Lung (tissue), 12 donors: ENCODE results near the gene ETFA. TPM values are rescaled to one million over a fixed set of nuclear protein-coding genes. Genes with fewer than 3 reads are reported as not detected.

Experiments
- ATAC-seq: fragments of 200-7000 bp; cut with Tn5 transposase; one replicate; pipeline ENCODE4 v1.9.1; 2020; ENCODE audit warnings: moderate number of reproducible peaks; ENCODE audit not compliant: insufficient read depth, low FRiP score
- DNase-seq, 3 donors: peaks; one replicate each; pipeline ENCODE4 v3.0.0-alpha.2; 2013 to 2017
- H3K27ac ChIP-seq, 2 donors: one replicate each; pipeline ENCODE4 v1.5.1; 2013; ENCODE audit warnings: mild to moderate bottlenecking in 2 of 2, moderate library complexity in 2 of 2, control low read depth in 1 of 2, inconsistent platforms in 1 of 2, low read depth in 1 of 2, low read length in 1 of 2
- H3K27me3 ChIP-seq, 3 donors: one replicate each; pipeline ENCODE4 v1.5.1; 2013; ENCODE audit warnings: low read length in 2 of 3; ENCODE audit not compliant: control insufficient read depth in 3 of 3, insufficient read depth in 3 of 3
- H3K36me3 ChIP-seq, 4 donors: one replicate each; pipeline ENCODE4 v1.5.1; 2013; ENCODE audit warnings: low read length in 4 of 4, mild to moderate bottlenecking in 1 of 4, moderate library complexity in 1 of 4; ENCODE audit not compliant: control insufficient read depth in 4 of 4, insufficient read depth in 4 of 4
- H3K4me1 ChIP-seq, 5 donors: one replicate each; pipeline ENCODE4 v1.5.1; 2013; ENCODE audit warnings: low read length in 5 of 5, mild to moderate bottlenecking in 2 of 5, moderate library complexity in 1 of 5; ENCODE audit not compliant: control insufficient read depth in 5 of 5, insufficient read depth in 5 of 5
- H3K4me3 ChIP-seq: one replicate; pipeline ENCODE4 v1.5.1; 2013; ENCODE audit warnings: mild to moderate bottlenecking, control low read depth, moderate library complexity
- H3K9ac ChIP-seq, 2 donors: one replicate each; pipeline ENCODE4 v1.5.1; 2013; ENCODE audit warnings: low read length in 2 of 2, control low read depth in 1 of 2; ENCODE audit not compliant: insufficient read depth in 1 of 2
- H3K9me3 ChIP-seq, 4 donors: one replicate each; pipeline ENCODE4 v1.5.1; 2013; ENCODE audit warnings: low read length in 3 of 4, mild to moderate bottlenecking in 1 of 4, moderate library complexity in 1 of 4; ENCODE audit not compliant: control insufficient read depth in 4 of 4, insufficient read depth in 3 of 4
- CTCF ChIP-seq: IDR thresholded peaks from 2 replicates; pipeline ENCODE4 v1.5.1; 2012; ENCODE audit warnings: mild to moderate bottlenecking; ENCODE audit errors: control extremely low read depth, extremely low read depth
- WGBS, 2 donors: extraction: QIAGEN DNeasy Blood & Tissue Kit; methylation state at CpG; one replicate each; pipeline ENCODE4 v1.1.7; 2013; 5-methylcytosine and 5-hydroxymethylcytosine counted together
- polyA plus RNA-seq, 2 donors: library from polyadenylated mRNA; stranded (reverse); fragments of 200-250 nt; gene quantifications; one replicate each; pipeline ENCODE4 v1.2.1, GENCODE V29; 2013
- total RNA-seq, 2 donors: library from RNA; depleted of rRNA in 1 of 2; stranded (reverse); fragments of >200 nt in 1 of 2; gene quantifications; one replicate each; pipeline ENCODE4 v1.2.1, GENCODE V29; 2014 to 2021
- donor health status: control.
- donor health status: control.
- donor health status: Bipolar disorder and iron deficiency.
- donor health status: healthy.
- donor health status: DM: yes; HTN: yes; CAD: no.

The ETFA gene
- total and polyA plus RNA-seq, 4 donors, result 54.5 to 96.4 (median 83.8) TPM

- H3K27ac ChIP-seq, result no peak overlapping the region
- H3K36me3 ChIP-seq, result no peaks in the 10 kb centered on the region
- peak; percentile 63 to 73 (median 69) for DNase-seq
- peaks cover 0 to 45% (median 13%) of the 10 kb centered on the region in 5 donors for H3K4me1 ChIP-seq
- ATAC-seq, result no peak
- 3 to 4% methylated on average over 53 of the region's 53 CpGs for whole genome bisulfite sequencing, 2 donors
- H3K27me3 ChIP-seq, result peaks cover 11 to 90% (median 81%) of the 10 kb centered on the region in 3 donors
- no peak overlapping the region for H3K9ac ChIP-seq
- H3K9me3 ChIP-seq, result peaks cover 0 to 22% (median 0%) of the 10 kb centered on the region in 4 donors
- TF ChIP-seq CTCF, result no peak
- no peak overlapping the region for H3K4me3 ChIP-seq
Measured at GRCh38 chr15:76340198-76340802, 29.0 kb upstream of the ETFA start.

- ATAC-seq, result no peak
- H3K36me3 ChIP-seq, result no peaks in the 10 kb centered on the region
- no peak overlapping the region for H3K4me3 ChIP-seq
- H3K27me3 ChIP-seq, result peaks cover 11 to 90% (median 80%) of the 10 kb centered on the region in 3 donors
- WGBS, 2 donors, result 7 to 11% methylated on average over 48 of the region's 48 CpGs
- peaks cover 0 to 25% (median 0%) of the 10 kb centered on the region in 4 donors for H3K9me3 ChIP-seq
- peaks cover 0 to 48% (median 13%) of the 10 kb centered on the region in 5 donors for H3K4me1 ChIP-seq
- H3K27ac ChIP-seq, result no peak overlapping the region
- DNase-seq, result peak; percentile 49 to 65 (median 63)
- no peak overlapping the region for H3K9ac ChIP-seq
- TF ChIP-seq CTCF, result no peak
Measured at GRCh38 chr15:76339305-76340197, 28.3 kb upstream of the ETFA start.

- H3K9ac ChIP-seq, result no peak overlapping the region
- TF ChIP-seq CTCF, result no peak
- peak in 2 of 3 donors; percentile 17 to 35 for DNase-seq
- ATAC-seq, result no peak
- H3K4me1 ChIP-seq, result peaks cover 0 to 48% (median 13%) of the 10 kb centered on the region in 5 donors
- no peak overlapping the region for H3K4me3 ChIP-seq
- H3K27me3 ChIP-seq, result peaks cover 11 to 90% (median 80%) of the 10 kb centered on the region in 3 donors
- H3K36me3 ChIP-seq, result no peaks in the 10 kb centered on the region
- peaks cover 0 to 25% (median 0%) of the 10 kb centered on the region in 4 donors for H3K9me3 ChIP-seq
- WGBS, 2 donors, result 11 to 23% methylated on average over 26 of the region's 26 CpGs
- H3K27ac ChIP-seq, result no peak overlapping the region
Measured at GRCh38 chr15:76338486-76339304, 27.4 kb upstream of the ETFA start.
